H1 (cell line): ENCODE data around the gene AGAP1.

Experiments
- BRCA1 ChIP-seq: IDR thresholded peaks from 2 replicates; pipeline ENCODE4 v1.6.1; 2012; ENCODE audit warnings: low read depth, low read length, improper control_type of control experiment
- MAX ChIP-seq: IDR thresholded peaks from 2 replicates; pipeline ENCODE4 v1.6.1; 2012; ENCODE audit warnings: inconsistent platforms
- POLR2A ChIP-seq, 2 experiments: IDR thresholded peaks; 1 replicate in 1 of 2; 2 replicates in 1 of 2; pipeline ENCODE4 v1.6.1; 2011; ENCODE audit warnings: low read depth in 2 of 2, low read length in 2 of 2, mild to moderate bottlenecking in 2 of 2; ENCODE audit errors: control extremely low read depth in 1 of 2
- TAF7 ChIP-seq: optimal IDR thresholded peaks from 2 replicates; pipeline ENCODE3; 2011; ENCODE audit warnings: low read depth, mild to moderate bottlenecking, inconsistent platforms, low read length, moderate library complexity, borderline replicate concordance

- no peak for TF ChIP-seq POLR2A (IDR thresholded peaks at IDR 0.05; ENCODE audit: control extremely low read depth in 1 of 2, low read depth in 2 of 2, low read length in 2 of 2)
- no peak for TF ChIP-seq BRCA1
- TF ChIP-seq TAF7: no peak
- TF ChIP-seq MAX: no peak
These were observed 450.7 kb downstream of the AGAP1 start for GRCh38 chr2:235944591-235944990.
